Sigmoid colon (tissue), 4 donors: ENCODE results near the gene LSM14A.

Experiments
- CTCF ChIP-seq, 4 experiments: fragments of 450-650 bp in 3 of 4; fragments of 200-600 bp in 1 of 4; IDR thresholded peaks; one replicate each; pipeline ENCODE4 v1.5.1; 2016 to 2019; ENCODE audit warnings: antibody characterized with exemption in 4 of 4, mild to moderate bottlenecking in 3 of 4, moderate library complexity in 2 of 4
- EP300 ChIP-seq, 4 donors: sonication (generic); formaldehyde crosslinking; IDR thresholded peaks; one replicate each; pipeline ENCODE4 v1.6.1; 2017; ENCODE audit warnings: antibody characterized with exemption in 4 of 4
- POLR2A ChIP-seq, 2 donors: fragments of 450-650 bp; IDR thresholded peaks; one replicate each; pipeline ENCODE4 v1.6.1; 2016; ENCODE audit warnings: antibody characterized with exemption in 2 of 2, mild to moderate bottlenecking in 2 of 2, moderate library complexity in 2 of 2
- POLR2AphosphoS5 ChIP-seq, 4 donors: sonication (generic); formaldehyde crosslinking; IDR thresholded peaks; one replicate each; pipeline ENCODE4 v1.6.1; 2017; ENCODE audit warnings: antibody characterized with exemption in 4 of 4

DNA sequence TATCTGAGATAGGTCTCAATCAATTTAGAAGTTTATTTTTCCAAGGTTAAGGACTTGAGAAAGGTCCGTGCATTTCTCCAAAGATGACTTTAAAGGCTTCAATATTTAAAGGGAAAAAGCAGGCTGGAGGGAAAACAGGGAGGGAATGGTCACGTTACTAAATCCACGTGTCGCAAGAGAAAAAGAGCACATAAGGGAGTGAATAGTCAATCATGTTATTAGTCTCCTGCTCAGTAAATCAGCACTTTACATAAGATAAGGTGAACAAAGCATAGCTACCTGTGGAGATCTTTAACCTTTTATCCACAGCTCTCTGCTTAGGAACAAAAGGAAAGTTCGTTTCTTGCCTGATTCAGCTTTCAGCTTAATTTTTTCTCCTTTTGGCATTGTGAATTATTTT is 31.3 kb upstream of the LSM14A start:
- TF ChIP-seq CTCF (IDR thresholded peaks at IDR 0.05) (no peak), POLR2A (IDR thresholded peaks at IDR 0.05) (no peak), POLR2AphosphoS5 (IDR thresholded peaks at IDR 0.05) (no peak), EP300 (IDR thresholded peaks at IDR 0.05) (no peak)
